ENCODE measurements around the gene SAMD11.
A peak's percentile ranks its signal among the peaks of the same experiment; 100 is the strongest.
"Not testable (repeated sequence)": the region's sequence is repeated elsewhere in the genome, so short reads cannot be mapped to it uniquely, and the experiment has no call there.

The SAMD11 gene

GRCh38 chr1:923131-923990 lies at the start of gene SAMD11:
TSS of gene SAMD11 (plus strand) at chr1:923923. CDS start at chr1:924432, 509 bp downstream.
- ATAC-seq = no peak
- Mint-ChIP-seq H3K27me3 (peaks cover 61% of the 10 kb centered on the region), H3K9me3 (no peaks in the 10 kb centered on the region), H3K4me1 (peaks cover 17% of the 10 kb centered on the region), H3K4me3 (peak within 1 kb of the TSS; percentile 73), H3K36me3 (ENCODE audit: low read depth) (no peaks in the 10 kb centered on the region), H3K27ac (no peak within 1 kb of the TSS)
- peak; percentile 70 for DNase-seq

- H3K27ac Mint-ChIP-seq = not testable (repeated sequence)
These were observed 47.1 kb upstream of the SAMD11 start for GRCh38 chr1:876428-877208.

GRCh38 chr1:877209-877986 lies 46.3 kb upstream of the SAMD11 start:
- not testable (repeated sequence) for H3K27ac Mint-ChIP-seq, H3K27me3 Mint-ChIP-seq

More at GRCh38 chr1:876428-877208, 47.1 kb upstream of the SAMD11 start:
- DNase-seq; H3K27me3 Mint-ChIP-seq; H3K9me3 Mint-ChIP-seq; H3K4me1 Mint-ChIP-seq; H3K36me3 Mint-ChIP-seq (ENCODE audit: low read depth); H3K4me3 Mint-ChIP-seq: not testable (repeated sequence)
- ATAC-seq = peak; percentile 28

GRCh38 chr1:880511-880910 lies 43.2 kb upstream of the SAMD11 start:
- not testable (repeated sequence) for H3K9me3 Mint-ChIP-seq; DNase-seq; ATAC-seq; H3K4me1 Mint-ChIP-seq; H3K36me3 Mint-ChIP-seq (ENCODE audit: low read depth); H3K27ac Mint-ChIP-seq; H3K4me3 Mint-ChIP-seq
- peaks cover 23% of the 10 kb centered on the region for H3K27me3 Mint-ChIP-seq

More at GRCh38 chr1:877209-877986, 46.3 kb upstream of the SAMD11 start:
- not testable (repeated sequence) for H3K4me3 Mint-ChIP-seq; H3K36me3 Mint-ChIP-seq (ENCODE audit: low read depth); DNase-seq; H3K4me1 Mint-ChIP-seq; H3K9me3 Mint-ChIP-seq; ATAC-seq

GRCh38 chr1:880915-881314 lies 42.8 kb upstream of the SAMD11 start:
- not testable (repeated sequence) for DNase-seq; H3K27ac Mint-ChIP-seq; H3K9me3 Mint-ChIP-seq; ATAC-seq; H3K36me3 Mint-ChIP-seq (ENCODE audit: low read depth); H3K4me1 Mint-ChIP-seq; H3K4me3 Mint-ChIP-seq
- peaks cover 26% of the 10 kb centered on the region for H3K27me3 Mint-ChIP-seq

- no peak overlapping the region for H3K27ac Mint-ChIP-seq
- no peak for ATAC-seq
- H3K27me3 Mint-ChIP-seq = peaks cover 45% of the 10 kb centered on the region
- no peak for DNase-seq
- no peaks in the 10 kb centered on the region for H3K36me3 Mint-ChIP-seq (ENCODE audit: low read depth)
- peaks cover 9% of the 10 kb centered on the region for H3K4me1 Mint-ChIP-seq
- no peak overlapping the region for H3K4me3 Mint-ChIP-seq
- H3K9me3 Mint-ChIP-seq = no peaks in the 10 kb centered on the region
These were observed 37.4 kb upstream of the SAMD11 start for GRCh38 chr1:886311-886710.

GRCh38 chr1:886760-887159 lies 37.0 kb upstream of the SAMD11 start:
- no peak overlapping the region for H3K27ac Mint-ChIP-seq
- peaks cover 45% of the 10 kb centered on the region for H3K27me3 Mint-ChIP-seq
- no peaks in the 10 kb centered on the region for H3K9me3 Mint-ChIP-seq
- no peak for DNase-seq
- no peaks in the 10 kb centered on the region for H3K36me3 Mint-ChIP-seq (ENCODE audit: low read depth)
- no peak overlapping the region for H3K4me3 Mint-ChIP-seq
- peaks cover 9% of the 10 kb centered on the region for H3K4me1 Mint-ChIP-seq
- no peak for ATAC-seq

- no peak for ATAC-seq
- Mint-ChIP-seq H3K27me3 (peaks cover 46% of the 10 kb centered on the region), H3K27ac (no peak overlapping the region), H3K4me3 (no peak overlapping the region), H3K4me1 (peaks cover 9% of the 10 kb centered on the region), H3K36me3 (ENCODE audit: low read depth) (no peaks in the 10 kb centered on the region), H3K9me3 (no peaks in the 10 kb centered on the region)
- no peak for DNase-seq
These were observed 35.4 kb upstream of the SAMD11 start for GRCh38 chr1:888297-888696.

GRCh38 chr1:889774-890173 lies 33.9 kb upstream of the SAMD11 start:
- H3K27me3 Mint-ChIP-seq = peaks cover 40% of the 10 kb centered on the region
- DNase-seq; H3K4me1 Mint-ChIP-seq; ATAC-seq; H3K27ac Mint-ChIP-seq; H3K9me3 Mint-ChIP-seq; H3K36me3 Mint-ChIP-seq (ENCODE audit: low read depth); H3K4me3 Mint-ChIP-seq: not testable (repeated sequence)

- H3K27me3 Mint-ChIP-seq = peaks cover 36% of the 10 kb centered on the region
- not testable (repeated sequence) for H3K27ac Mint-ChIP-seq; DNase-seq; H3K4me3 Mint-ChIP-seq; H3K9me3 Mint-ChIP-seq; H3K4me1 Mint-ChIP-seq; ATAC-seq; H3K36me3 Mint-ChIP-seq (ENCODE audit: low read depth)
These were observed 33.5 kb upstream of the SAMD11 start for GRCh38 chr1:890234-890633.

GRCh38 chr1:890661-891060 lies 33.1 kb upstream of the SAMD11 start:
- H3K27ac Mint-ChIP-seq = no peak overlapping the region
- no peaks in the 10 kb centered on the region for H3K9me3 Mint-ChIP-seq

GRCh38 chr1:897226-897625 lies 26.5 kb upstream of the SAMD11 start:
- DNase-seq (no peak), ATAC-seq (no peak)
- no peak overlapping the region for H3K27ac Mint-ChIP-seq
- peaks cover 60% of the 10 kb centered on the region for H3K27me3 Mint-ChIP-seq
- H3K4me1 Mint-ChIP-seq = peaks cover 11% of the 10 kb centered on the region
- peaks cover 17% of the 10 kb centered on the region for H3K9me3 Mint-ChIP-seq
- H3K36me3 Mint-ChIP-seq (ENCODE audit: low read depth) = peaks cover 3% of the 10 kb centered on the region
- H3K4me3 Mint-ChIP-seq = no peak overlapping the region

More at GRCh38 chr1:890661-891060, 33.1 kb upstream of the SAMD11 start:
- Mint-ChIP-seq H3K27me3 (peaks cover 37% of the 10 kb centered on the region), H3K36me3 (ENCODE audit: low read depth) (no peaks in the 10 kb centered on the region), H3K4me3 (no peak overlapping the region), H3K4me1 (peaks cover 9% of the 10 kb centered on the region)
- ATAC-seq (no peak), DNase-seq (no peak)

- Mint-ChIP-seq H3K27me3 (peaks cover 60% of the 10 kb centered on the region), H3K9me3 (peaks cover 17% of the 10 kb centered on the region)
- not testable (repeated sequence) for ATAC-seq
These were observed 25.8 kb upstream of the SAMD11 start for GRCh38 chr1:897951-898350.

GRCh38 chr1:899636-900317 lies 23.9 kb upstream of the SAMD11 start:
- H3K9me3 Mint-ChIP-seq = peaks cover 17% of the 10 kb centered on the region
- peaks cover 3% of the 10 kb centered on the region for H3K36me3 Mint-ChIP-seq (ENCODE audit: low read depth)
- no peak overlapping the region for H3K27ac Mint-ChIP-seq
- ATAC-seq (no peak), DNase-seq (no peak)
- H3K4me3 Mint-ChIP-seq = no peak overlapping the region
- H3K27me3 Mint-ChIP-seq = peaks cover 49% of the 10 kb centered on the region
- H3K4me1 Mint-ChIP-seq = peaks cover 11% of the 10 kb centered on the region

More at GRCh38 chr1:897951-898350, 25.8 kb upstream of the SAMD11 start:
- Mint-ChIP-seq H3K4me3 (peak overlapping the region; percentile 12), H3K4me1 (peaks cover 11% of the 10 kb centered on the region)
- DNase-seq; H3K27ac Mint-ChIP-seq; H3K36me3 Mint-ChIP-seq (ENCODE audit: low read depth): not testable (repeated sequence)

Measured in activated naive CD8-positive, alpha-beta T cell treated with anti-CD3 and anti-CD28 coated beads, Interleukin-2, amount 50 U/mL, for 24 hours (primary cell).